HTERT RPE-1 (cell line): ENCODE data around the gene RNF151.
"Not testable (repeated sequence)": the region's sequence is repeated elsewhere in the genome, so short reads cannot be mapped to it uniquely, and the experiment has no call there.

Experiments used
- in situ Hi-C: fragments of 300-500 bp; cut with MboI; formaldehyde crosslinking; loops from 4 replicates; pipeline ENCODE4 v1.14.3; 2020; ENCODE audit warnings: low sequenced_read_pairs

RNF151 gene

GRCh38 chr16:1959269-1960039 lies 7.2 kb upstream of the RNF151 start, which contains the start of gene NDUFB10:
TSS of gene NDUFB10 (plus strand) at chr16:1959538. CDS start at chr16:1959625, 87 bp downstream.
- in situ Hi-C loops, result no loop called here

GRCh38 chr16:1960665-1961630 lies 5.7 kb upstream of the RNF151 start:
- in situ Hi-C loops, result no loop called here

- in situ Hi-C loops, result no loop called here
These were observed 5.0 kb upstream of the RNF151 start for GRCh38 chr16:1961651-1962067.

DNA sequence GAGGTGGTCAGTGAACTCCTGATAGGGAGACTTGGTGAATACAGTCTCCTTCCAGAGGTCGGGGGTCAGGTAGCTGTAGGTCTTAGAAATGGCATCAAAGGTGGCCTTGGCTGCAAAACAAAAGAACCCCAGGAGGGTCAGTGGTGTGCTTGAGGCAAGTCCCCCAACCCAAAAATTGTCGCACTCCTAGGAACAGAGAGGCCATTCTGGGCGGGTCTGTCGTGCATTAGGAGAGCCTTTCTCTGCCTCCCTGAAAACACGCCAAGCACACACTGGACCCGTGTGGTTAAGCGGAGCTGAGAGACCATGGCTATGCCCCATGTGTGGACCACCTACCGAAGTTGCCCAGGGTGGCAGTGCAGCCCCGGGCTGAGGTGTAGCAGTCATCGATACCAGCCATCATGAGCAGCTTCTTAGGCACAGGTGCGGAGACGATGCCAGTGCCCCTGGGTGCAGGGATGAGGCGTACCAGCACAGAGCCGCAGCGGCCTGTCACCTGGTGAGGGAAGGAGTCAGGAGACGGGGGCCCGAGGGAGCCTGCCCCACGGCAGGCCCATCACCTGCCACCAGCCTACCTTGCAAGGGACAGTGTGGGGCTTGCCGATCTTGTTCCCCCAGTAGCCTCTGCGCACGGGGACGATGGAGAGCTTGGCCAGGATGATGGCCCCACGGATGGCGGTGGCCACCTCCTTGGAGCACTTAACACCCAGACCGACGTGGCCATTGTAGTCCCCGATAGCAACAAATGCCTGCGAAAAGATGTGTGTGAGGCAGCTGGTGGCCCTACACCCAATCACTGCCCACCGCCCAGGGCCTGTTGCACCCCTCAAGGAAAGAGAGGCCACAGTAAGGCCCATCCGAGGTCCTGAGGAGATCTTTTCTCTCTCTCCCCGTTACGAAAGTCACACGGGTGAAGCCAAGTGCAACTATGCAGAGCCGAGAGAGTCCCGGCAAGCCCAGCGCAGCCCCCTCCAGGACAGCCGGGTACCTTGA lies 4.2 kb upstream of the RNF151 start:
- in situ Hi-C loops, result not testable (repeated sequence)

- in situ Hi-C loops, result no loop called here
These were observed 2.7 kb upstream of the RNF151 start for GRCh38 chr16:1963806-1964505.

GRCh38 chr16:1964506-1965395 lies 1.9 kb upstream of the RNF151 start, which contains the start of gene RPS2:
TSS of gene RPS2 (minus strand) at chr16:1964826. CDS start at chr16:1964625, 201 bp downstream.
- in situ Hi-C loops, result no loop called here

DNA sequence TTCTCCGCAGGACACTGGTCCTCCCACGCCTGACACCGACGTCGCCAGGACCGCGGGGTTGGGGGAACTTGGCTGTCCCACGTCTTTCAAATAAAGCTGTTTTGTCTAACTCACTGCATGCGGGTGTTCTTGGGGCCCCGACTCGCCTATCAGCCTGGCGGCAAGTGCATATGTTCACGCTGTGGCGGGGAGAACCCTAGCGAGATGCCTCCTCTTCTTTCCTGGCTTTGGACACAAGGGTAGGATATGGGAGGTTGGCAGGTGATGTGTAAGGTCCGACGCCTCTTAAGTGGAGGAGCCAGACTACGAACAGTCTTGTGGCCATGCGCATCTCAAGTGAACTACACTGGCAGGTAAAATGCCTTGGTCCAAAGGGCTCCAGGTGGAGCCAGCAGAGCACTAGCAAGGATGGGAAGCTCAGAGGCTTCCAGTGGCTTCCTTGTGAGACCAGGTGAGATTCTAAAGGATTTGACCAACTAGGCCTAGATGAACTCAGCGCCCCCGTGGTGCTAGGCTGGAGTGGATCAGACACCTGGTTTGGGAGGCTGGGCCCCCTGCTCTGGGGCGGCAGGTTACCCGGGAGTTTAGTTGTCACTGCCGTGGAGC lies 1.2 kb upstream of the RNF151 start:
- in situ Hi-C loops, result no loop called here

DNA sequence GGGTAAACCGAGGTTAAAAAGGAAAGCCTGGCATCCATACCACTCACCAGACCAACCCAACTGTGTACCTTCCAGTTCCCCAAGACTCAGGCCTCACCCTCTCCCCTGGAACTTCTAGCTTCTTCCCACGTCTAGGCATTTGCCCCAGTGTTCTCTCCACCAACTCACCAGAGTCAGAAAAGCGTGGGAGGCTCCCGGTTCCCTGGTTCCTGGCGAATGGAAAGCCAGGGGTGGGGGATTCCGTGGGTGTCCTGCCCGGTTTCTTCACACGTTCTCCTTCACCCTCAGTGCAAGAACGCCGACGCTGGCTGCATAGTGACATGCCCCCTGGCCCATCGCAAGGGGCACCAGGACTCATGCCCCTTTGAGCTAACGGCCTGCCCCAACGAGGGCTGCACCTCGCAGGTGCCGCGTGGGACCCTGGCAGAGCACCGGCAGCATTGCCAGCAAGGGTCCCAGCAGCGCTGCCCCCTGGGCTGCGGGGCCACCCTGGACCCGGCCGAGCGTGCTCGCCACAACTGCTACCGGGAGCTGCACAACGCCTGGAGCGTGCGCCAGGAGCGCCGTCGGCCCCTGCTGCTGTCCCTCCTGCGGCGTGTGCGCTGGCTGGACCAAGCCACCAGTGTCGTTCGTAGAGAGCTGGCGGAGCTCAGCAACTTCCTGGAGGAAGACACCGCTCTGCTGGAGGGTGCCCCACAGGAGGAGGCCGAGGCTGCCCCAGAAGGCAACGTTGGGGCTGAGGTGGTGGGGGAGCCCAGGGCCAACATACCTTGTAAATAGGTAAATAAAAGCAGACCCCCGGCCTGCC lies 1.7 kb downstream of the RNF151 start:
- in situ Hi-C loops, result no loop called here

DNA sequence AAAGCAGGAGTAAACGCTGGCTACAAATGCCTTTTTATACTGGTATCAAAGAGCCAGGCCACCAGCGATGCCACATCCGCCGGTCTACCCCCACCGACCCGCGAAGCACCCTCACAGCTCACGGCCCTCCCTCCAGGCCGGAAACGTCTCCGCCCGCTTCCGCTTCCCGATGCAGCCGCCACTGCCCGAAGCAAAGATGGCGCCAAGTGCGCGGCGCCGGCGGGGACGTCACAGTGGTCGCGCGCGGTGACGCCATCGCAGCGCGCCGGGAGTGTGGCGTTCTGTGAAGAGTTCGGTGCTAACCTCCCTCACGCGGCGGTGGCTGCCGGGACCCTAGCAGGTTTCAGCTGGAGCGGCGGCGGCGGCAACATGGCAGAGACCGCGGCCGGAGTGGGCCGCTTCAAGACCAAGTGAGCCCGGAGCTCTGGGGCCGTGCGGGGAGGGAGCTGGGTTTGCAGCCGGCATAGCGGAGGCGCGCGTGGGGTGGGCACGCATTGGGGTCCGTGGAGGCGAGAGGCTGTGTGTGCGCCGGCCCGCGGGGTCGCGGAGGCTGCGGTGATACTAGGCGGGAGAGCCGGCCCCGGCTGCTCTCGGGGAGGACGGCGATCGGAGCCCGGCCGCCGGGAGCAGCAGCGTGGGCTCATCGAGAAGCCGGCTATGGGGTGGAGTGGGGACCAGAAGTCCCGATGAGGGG lies 5.3 kb downstream of the RNF151 start, which contains the start of gene TBL3:
Gene TBL3, plus strand, starts transcription at position 258 of the 694 bp plus-strand sequence. Its CDS starts 112 bp downstream, at position 370.
- in situ Hi-C loops, result no loop called here

DNA sequence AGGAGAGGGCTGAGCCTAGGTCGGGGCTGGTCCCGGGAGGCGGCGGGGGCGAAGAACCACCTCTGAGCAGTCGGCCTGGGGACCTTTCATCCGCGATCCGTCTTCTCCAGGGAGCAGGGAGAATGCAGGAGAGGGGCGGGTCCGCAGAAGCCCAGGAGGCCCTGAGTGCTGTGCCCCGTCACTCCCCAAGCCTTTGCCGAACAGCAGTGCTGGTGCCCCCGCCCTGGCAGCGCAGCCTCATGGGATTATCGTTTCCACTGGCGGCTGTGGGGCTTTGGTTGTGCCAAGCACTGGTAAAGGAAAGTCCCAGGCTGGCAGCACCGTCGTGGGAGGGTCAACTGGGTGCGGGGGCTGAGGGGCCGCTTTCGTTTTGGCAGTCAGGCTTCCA lies 5.8 kb downstream of the RNF151 start:
- in situ Hi-C loops, result no loop called here

- in situ Hi-C loops, result no loop called here
These were observed 7.0 kb downstream of the RNF151 start for GRCh38 chr16:1973461-1974156.

DNA sequence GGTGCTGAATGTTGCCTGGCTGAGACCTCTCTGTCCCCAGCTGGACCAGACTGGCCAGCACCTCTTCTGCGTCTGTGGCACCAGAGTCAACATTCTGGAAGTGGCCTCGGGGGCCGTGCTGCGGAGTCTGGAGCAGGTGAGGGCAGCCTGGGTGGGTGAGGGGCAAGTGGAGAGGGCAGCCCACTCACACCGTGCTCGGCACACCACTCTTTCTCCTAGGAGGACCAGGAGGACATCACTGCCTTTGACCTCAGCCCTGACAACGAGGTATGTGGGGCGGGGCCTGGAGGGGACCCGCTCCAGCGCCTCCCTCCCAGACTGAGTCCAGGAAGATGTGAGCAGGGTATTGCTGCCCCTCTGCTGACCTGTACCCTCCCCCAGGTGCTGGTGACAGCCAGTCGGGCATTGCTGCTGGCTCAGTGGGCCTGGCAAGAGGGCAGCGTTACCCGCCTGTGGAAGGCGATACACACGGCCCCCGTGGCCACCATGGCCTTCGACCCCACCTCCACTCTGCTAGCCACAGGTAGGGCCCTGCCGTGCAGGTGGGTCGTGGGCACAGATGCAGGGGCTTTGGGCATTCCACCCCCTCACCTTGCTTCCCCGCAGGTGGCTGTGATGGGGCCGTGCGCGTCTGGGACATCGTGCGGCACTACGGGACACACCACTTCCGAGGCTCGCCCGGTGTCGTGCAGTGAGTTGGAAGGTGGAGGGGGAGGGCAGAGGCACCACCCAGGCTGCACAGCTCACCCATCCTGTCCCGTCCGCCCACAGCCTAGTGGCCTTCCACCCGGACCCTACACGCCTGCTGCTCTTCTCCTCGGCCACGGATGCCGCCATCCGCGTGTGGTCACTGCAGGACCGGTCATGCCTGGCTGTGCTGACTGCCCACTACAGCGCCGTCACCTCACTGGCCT lies 7.8 kb downstream of the RNF151 start:
- in situ Hi-C loops, result no loop called here

- in situ Hi-C loops, result no loop called here
These were observed 9.0 kb downstream of the RNF151 start for GRCh38 chr16:1975432-1976215.

GRCh38 chr16:1976216-1976520 lies 9.5 kb downstream of the RNF151 start:
- in situ Hi-C loops, result no loop called here
